Stimulated activated CD8-positive, alpha-beta memory T cell treated with anti-CD3 and anti-CD28 coated beads, Interleukin-7, amount 100 ng/mL, for 1 hour (primary cell): Measurements from ENCODE around the gene PODXL.

Experiments used
- DNase-seq, 2 donors: peaks; one replicate each; pipeline ENCODE4 v3.0.0-alpha.2; 2020; ENCODE audit warnings: low read depth in 2 of 2

The PODXL gene

GRCh38 chr7:131564640-131565039, 8.2 kb upstream of the PODXL start:
- no peak for DNase-seq

DNA sequence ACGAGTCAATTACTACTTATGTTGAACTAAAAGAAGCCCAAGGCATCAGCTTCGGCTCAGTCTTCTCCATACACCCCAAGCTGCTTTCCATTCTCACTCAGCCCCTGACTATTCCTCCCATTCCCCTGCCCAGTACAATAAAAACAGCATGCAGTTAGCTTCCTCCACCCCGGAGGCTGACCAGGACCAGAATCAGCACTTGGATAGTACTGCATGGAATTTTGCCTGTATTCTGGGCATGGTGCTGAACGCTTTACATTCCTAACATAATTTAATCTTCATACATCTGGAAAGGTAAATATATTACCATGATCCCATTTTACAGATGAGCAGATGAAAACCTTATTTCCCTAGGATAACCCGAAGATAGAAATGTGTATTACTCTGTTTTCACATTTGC, 7.5 kb upstream of the PODXL start:
- DNase-seq, result no peak

- DNase-seq, result no peak
These were observed 6.5 kb upstream of the PODXL start for GRCh38 chr7:131562941-131563340.

DNA sequence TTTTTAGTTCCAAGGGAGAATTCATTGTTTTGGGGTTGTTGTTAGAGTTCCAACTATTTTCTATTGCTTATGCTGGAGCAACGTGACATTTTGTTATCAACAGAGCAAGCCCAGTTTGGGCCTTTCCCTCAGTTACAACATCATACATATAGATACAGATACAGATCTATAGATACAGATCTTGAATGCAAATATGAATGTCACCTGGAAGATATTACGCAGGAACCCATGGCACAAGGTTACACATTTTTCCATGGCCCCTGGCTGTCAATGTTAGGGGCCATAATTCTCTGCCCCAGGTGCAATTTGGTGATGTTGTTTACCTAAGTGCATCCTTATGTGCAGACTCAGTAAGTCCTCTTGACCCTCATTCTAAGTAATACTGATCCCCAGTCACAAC, 3.6 kb upstream of the PODXL start:
- no peak for DNase-seq

DNA sequence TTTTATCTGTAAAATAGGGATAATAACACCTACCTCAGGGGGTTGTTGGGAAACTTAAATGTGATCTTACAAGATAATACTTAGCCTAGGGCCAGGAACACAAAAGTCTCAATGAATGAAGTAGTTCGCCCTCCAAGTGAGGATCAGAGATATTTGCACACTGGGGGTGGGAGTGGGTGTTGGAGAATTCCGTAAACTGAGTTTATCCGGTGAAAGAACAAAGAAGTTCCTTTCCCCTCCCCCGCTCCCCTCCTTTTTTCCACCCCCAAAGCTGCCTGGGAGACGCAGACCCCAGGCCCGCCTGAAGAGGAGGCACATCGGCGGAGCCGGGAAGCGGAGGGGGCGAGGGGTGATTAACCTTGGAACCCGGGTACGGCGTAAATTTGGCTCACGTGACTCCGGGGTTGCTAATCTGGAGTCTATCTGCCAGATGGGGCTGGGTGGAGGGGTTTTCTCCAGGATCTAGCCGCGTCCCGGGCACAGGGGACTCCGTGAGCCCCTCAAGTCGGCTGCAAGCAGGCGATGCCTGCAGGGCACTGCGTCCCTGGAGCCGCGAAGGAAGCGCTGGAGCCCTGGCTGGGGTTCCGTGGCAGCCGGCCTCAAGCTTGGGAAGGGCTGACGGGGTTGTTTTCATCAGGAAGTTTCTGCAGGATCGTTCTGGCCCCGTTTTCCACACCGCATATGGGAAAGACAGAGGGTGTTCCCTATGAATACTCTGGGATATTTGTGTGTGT, 1.4 kb upstream of the PODXL start:
- no peak for DNase-seq

DNA sequence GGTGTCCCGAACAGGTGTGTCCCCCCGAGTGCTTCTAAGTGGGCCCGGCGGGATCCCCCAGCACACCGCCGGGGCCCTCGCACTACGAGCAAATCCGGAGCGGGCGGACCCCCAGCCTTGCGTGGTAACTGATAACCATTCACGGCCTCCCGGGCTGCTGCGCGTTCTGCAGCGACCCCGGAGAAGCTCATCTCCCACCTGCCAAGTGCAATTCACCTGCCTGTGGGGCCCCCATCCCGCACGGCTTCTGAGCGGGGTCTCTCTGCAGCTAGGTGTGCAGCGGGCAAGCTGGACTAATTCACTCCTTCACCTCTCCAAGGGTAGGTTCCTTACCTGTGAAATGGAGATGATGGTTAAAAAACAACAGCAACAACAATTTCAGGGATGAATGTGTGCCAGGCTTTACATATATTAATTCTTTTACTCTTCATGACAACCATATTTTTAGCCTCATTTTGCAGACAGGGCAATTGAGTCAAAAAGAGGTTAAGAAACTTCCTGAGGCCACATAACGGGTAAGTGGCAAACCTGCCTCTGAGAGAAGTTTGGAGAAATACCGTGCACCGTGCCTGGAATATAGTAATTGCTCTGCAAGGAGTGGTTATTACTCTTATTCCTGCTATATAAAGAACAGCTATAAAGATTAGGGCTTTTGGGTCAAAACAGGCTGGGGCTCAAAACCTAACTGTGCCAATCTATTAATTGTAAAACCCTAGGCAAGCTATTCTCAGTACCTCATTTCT, 652 bp upstream of the PODXL start:
- no peak for DNase-seq

GRCh38 chr7:131555552-131556052, 826 bp downstream of the PODXL start:
- no peak for DNase-seq

- no peak for DNase-seq
These were observed 1.4 kb downstream of the PODXL start for GRCh38 chr7:131554880-131555516.

DNA sequence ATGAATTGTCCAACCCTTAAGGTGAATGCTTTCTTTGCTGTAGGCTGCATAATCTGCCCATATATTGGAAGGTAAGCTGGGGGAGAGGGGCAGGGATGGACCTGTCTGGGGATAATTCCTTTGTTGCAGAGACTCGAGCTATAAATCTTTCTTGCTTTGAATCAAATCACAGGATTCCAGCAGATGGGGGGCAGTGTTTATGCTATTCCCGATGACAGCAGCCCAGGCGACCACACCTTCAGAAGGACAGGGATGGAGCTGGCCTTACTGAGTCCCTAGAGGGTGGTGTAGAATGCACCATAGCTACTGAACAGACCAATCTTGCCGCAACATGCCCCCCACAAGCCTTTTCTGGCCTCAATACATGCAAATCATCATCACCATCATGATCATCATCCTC, 2.5 kb downstream of the PODXL start:
- no peak for DNase-seq

GRCh38 chr7:131552053-131552452, 4.4 kb downstream of the PODXL start:
- DNase-seq, result no peak

GRCh38 chr7:131550846-131551245, 5.6 kb downstream of the PODXL start:
- DNase-seq, result no peak

DNA sequence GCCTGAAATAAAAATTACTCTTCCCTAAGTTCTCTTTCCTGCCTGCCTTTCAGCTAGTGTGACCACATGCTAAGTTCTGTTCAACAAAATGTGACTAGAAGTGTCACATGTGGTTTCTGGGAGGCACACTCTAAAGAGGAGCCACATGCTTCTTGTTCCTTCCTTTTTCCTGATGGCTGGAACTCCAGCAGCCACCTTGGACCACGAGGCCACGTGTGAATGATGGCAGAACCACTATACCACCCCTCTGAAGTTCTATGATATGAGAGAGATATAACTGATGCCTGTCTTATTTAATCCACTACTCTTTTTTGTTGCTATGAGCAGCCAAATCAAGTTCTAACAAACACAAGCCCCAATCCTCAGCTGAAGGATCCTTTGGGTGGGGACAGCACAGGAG, 8.1 kb downstream of the PODXL start:
- no peak for DNase-seq

GRCh38 chr7:131547589-131547988, 8.8 kb downstream of the PODXL start:
- DNase-seq, result no peak

GRCh38 chr7:131546583-131547141, 9.8 kb downstream of the PODXL start:
- no peak for DNase-seq

DNA sequence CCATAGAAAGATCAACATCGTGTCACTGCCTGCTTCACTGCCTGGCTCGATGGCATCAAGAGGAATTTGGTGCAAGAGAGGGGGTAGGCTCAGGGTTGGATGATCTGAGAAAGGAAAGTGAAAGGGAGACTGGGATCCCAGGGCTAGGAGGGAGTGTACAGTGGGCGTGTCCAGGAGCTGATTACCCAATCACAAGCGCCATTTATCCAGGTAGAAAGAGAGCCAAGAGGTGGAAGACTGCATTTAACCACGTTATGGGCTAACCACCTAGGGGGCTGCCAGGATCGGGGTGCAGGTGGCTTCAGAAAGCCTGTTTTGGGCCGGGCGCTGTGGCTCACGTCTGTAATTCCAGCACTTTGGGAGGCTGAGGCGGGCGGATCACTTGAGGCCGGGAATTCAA, 10.3 kb downstream of the PODXL start:
- no peak for DNase-seq

DNA sequence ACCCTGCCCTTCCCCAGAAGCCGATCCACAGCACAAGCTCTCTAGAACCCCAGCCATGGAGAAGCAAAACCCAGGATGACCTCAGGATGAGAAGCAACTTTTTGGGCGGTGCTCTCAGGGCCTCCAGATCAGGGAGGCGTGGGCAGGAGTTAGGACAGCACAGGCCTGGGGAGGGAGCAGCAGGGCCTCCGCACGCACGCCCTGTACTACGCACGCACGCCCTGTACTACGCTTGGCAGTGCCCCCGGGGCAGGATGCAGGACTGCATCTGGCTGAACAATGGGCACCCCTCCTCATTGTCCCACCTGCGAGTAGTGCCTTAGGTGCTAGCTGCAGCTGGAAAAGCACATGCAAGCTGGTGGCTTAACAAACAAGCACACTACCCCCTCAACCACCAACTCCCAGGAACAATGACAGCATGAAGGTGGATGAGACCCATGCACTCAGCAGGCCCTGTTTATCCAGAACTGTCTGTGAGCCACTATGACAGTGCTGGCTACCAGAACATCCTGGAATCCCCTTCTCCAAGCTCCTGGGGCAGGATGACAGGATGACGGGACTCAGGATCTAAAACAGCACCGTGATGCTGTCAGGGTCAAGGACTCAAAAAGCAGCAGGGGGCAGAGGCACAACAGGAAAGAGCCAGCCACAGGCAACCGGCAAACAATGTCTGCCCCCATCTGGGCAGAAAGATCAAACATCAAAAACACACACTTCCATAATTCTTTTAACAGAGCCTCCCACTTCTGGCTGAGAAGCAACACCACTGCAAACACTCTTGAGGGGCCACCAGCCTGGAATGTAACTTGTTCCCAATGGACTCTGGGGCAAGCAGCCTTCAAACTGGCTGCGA, 11.8 kb downstream of the PODXL start:
- no peak for DNase-seq

- DNase-seq, result no peak
These were observed 12.4 kb downstream of the PODXL start for GRCh38 chr7:131544021-131544420.

DNA sequence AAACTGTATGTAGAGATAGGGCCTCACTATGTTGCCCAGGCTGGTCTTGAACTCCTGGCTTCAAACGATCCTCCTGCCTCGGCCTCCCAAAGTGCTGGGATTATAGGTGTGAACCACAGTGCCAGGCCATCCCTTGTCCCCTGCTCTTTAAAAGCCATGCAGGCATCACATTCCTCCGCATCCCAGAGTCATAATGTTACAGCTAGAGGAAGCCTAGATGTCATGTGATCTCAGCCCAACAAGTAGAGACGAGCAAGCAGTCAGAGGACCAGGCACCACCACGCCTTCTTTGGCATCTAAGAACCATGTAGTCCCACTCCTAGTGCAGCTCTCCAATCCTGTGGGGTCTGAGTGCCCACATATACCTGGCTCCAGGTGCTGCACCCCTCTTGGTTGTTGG, 13.1 kb downstream of the PODXL start:
- DNase-seq, result no peak

DNA sequence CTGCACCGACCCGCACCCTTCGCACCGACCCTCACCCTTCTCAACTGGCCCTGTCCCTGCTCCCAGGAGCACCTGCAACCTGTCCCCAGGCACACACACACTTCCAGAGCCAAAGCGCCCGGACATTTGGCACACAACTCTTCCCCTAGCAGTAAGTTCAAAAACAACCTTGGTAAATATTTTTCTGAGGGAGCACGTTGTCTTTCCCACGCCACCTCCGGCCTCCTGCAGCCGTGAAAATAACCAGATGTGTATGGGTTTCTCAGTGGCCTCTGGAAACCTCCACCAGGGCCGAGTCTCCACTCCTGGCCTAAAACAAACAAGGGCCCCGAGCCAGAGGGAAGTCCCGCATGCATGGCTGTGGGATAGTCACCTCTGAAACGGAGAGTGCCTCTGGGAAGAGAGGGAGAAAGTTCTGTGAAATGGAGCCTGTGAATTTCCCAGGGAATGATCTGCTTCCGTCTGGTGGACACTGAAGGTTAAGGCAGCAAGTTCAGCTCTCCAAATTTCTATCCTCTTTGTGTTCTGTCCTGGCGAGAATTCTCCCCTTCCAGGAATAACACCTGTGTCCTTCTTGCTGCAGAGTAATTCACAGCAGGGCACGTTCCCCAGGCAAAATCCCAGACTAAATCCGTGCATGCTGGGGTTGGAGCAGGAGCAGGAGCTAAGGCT, 15.8 kb downstream of the PODXL start:
- DNase-seq, result no peak

DNA sequence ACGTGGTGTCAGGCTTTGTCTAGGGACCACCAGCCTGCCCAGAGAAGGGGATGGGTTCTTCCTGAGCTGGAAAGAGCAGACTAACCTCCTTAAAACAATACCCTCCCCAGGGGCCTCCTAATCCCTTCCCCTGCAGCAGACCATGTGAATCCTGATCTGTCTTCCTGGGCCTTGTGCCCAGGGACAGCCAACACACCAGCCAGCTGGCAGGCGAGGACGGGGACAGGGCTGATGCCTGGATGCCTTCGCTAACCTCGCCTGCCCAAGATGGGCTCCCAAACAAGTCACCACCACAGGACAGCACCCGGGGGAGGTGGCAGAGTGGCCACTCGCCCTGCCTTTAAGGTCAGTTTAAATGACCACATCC, 17.6 kb downstream of the PODXL start:
- DNase-seq, result no peak
